ENCODE measurements around the gene CDH13.

The CDH13 gene

GRCh38 chr16:83517398-83517797 lies 890.6 kb downstream of the CDH13 start:
- Histone ChIP-seq H3K27me3 (ENCODE audit: insufficient read depth, low read length) (no peaks in the 10 kb centered on the region), H3K27ac (ENCODE audit: low read depth, low read length) (no peak overlapping the region), H3K4me2 (ENCODE audit: low read length) (no peak overlapping the region), H3K36me3 (ENCODE audit: control insufficient read depth in 1 of 2, insufficient read depth in 2 of 2, low read length in 2 of 2) (no peaks in the 10 kb centered on the region), H2BK5ac (ENCODE audit: low read depth, low read length, poor library complexity) (no peak overlapping the region), H3K4ac (ENCODE audit: low read depth, low read length) (no peak overlapping the region), H3K79me1 (ENCODE audit: low read length) (no peaks in the 10 kb centered on the region), H3K23ac (ENCODE audit: low read length) (no peak overlapping the region), H2AFZ (ENCODE audit: insufficient read depth, low read length, poor library complexity) (no peak overlapping the region), H3K18ac (ENCODE audit: low read length) (no peak overlapping the region), H3K79me2 (ENCODE audit: control insufficient read depth, insufficient read depth, low read length, poor library complexity) (no peaks in the 10 kb centered on the region), H4K91ac (ENCODE audit: low read depth, low read length) (no peak overlapping the region), H4K8ac (ENCODE audit: low read depth, low read length) (no peak overlapping the region), H3K9me3 (ENCODE audit: insufficient read depth, low read depth, low read length) (peaks cover 3% of the 10 kb centered on the region), H2BK120ac (ENCODE audit: insufficient read depth, low read length, poor library complexity) (no peak overlapping the region), H2BK12ac (ENCODE audit: low read length) (no peak overlapping the region), H4K12ac (ENCODE audit: low read depth, low read length) (no peak overlapping the region), H2AK5ac (ENCODE audit: low read length) (no peak overlapping the region), H3K4me3 (ENCODE audit: low read depth, low read length) (no peak overlapping the region), H3K4me1 (ENCODE audit: control insufficient read depth in 1 of 2, insufficient read depth in 2 of 2, low read length in 2 of 2) (no peaks in the 10 kb centered on the region), H3K9ac (ENCODE audit: low read length) (no peak overlapping the region), H3K14ac (ENCODE audit: low read length) (no peak overlapping the region)
- DNase-seq = no peak
- WGBS (ENCODE audit: extremely low coverage, insufficient coverage, insufficient read length) = no CpG with 5 or more reads among the region's 2 CpGs

GRCh38 chr16:83520596-83520995 lies 893.8 kb downstream of the CDH13 start:
- Histone ChIP-seq H2BK5ac (ENCODE audit: low read depth, low read length, poor library complexity) (no peak overlapping the region), H3K18ac (ENCODE audit: low read length) (no peak overlapping the region), H4K8ac (ENCODE audit: low read depth, low read length) (no peak overlapping the region), H3K14ac (ENCODE audit: low read length) (no peak overlapping the region), H2BK120ac (ENCODE audit: insufficient read depth, low read length, poor library complexity) (no peak overlapping the region), H2AK5ac (ENCODE audit: low read length) (no peak overlapping the region), H4K12ac (ENCODE audit: low read depth, low read length) (no peak overlapping the region), H3K36me3 (ENCODE audit: control insufficient read depth in 1 of 2, insufficient read depth in 2 of 2, low read length in 2 of 2) (no peaks in the 10 kb centered on the region), H3K23ac (ENCODE audit: low read length) (no peak overlapping the region), H3K4me2 (ENCODE audit: low read length) (no peak overlapping the region), H3K27ac (ENCODE audit: low read depth, low read length) (no peak overlapping the region), H2AFZ (ENCODE audit: insufficient read depth, low read length, poor library complexity) (no peak overlapping the region), H3K79me2 (ENCODE audit: control insufficient read depth, insufficient read depth, low read length, poor library complexity) (no peaks in the 10 kb centered on the region), H3K27me3 (ENCODE audit: insufficient read depth, low read length) (no peaks in the 10 kb centered on the region), H3K4ac (ENCODE audit: low read depth, low read length) (no peak overlapping the region), H2BK12ac (ENCODE audit: low read length) (no peak overlapping the region), H3K4me3 (ENCODE audit: low read depth, low read length) (no peak overlapping the region), H3K79me1 (ENCODE audit: low read length) (no peaks in the 10 kb centered on the region), H3K9ac (ENCODE audit: low read length) (no peak overlapping the region), H3K4me1 (ENCODE audit: control insufficient read depth in 1 of 2, insufficient read depth in 2 of 2, low read length in 2 of 2) (no peaks in the 10 kb centered on the region), H4K91ac (ENCODE audit: low read depth, low read length) (no peak overlapping the region), H3K9me3 (ENCODE audit: insufficient read depth, low read depth, low read length) (peaks cover 3% of the 10 kb centered on the region)
- no CpG with 5 or more reads among the region's 5 CpGs for WGBS (ENCODE audit: extremely low coverage, insufficient coverage, insufficient read length)
- DNase-seq = no peak

GRCh38 chr16:83530293-83530692 lies 903.5 kb downstream of the CDH13 start:
- no peak overlapping the region for H2BK12ac ChIP-seq (ENCODE audit: low read length)
- H2AFZ ChIP-seq (ENCODE audit: insufficient read depth, low read length, poor library complexity) = no peak overlapping the region
- no peak overlapping the region for H2BK120ac ChIP-seq (ENCODE audit: insufficient read depth, low read length, poor library complexity)
- no peak overlapping the region for H3K9ac ChIP-seq (ENCODE audit: low read length)
- H3K4me2 ChIP-seq (ENCODE audit: low read length) = no peak overlapping the region
- no peak overlapping the region for H3K14ac ChIP-seq (ENCODE audit: low read length)
- no peak overlapping the region for H3K23ac ChIP-seq (ENCODE audit: low read length)
- H3K79me2 ChIP-seq (ENCODE audit: control insufficient read depth, insufficient read depth, low read length, poor library complexity) = no peaks in the 10 kb centered on the region
- no peaks in the 10 kb centered on the region for H3K79me1 ChIP-seq (ENCODE audit: low read length)
- H3K4me3 ChIP-seq (ENCODE audit: low read depth, low read length) = no peak overlapping the region
- H2BK5ac ChIP-seq (ENCODE audit: low read depth, low read length, poor library complexity) = no peak overlapping the region
- H3K27ac ChIP-seq (ENCODE audit: low read depth, low read length) = no peak overlapping the region
- no peak overlapping the region for H3K18ac ChIP-seq (ENCODE audit: low read length)
- DNase-seq = no peak
- no peak overlapping the region for H4K8ac ChIP-seq (ENCODE audit: low read depth, low read length)
- H3K4ac ChIP-seq (ENCODE audit: low read depth, low read length) = no peak overlapping the region
- WGBS (ENCODE audit: extremely low coverage, insufficient coverage, insufficient read length) = no CpG with 5 or more reads among the region's 3 CpGs
- H3K9me3 ChIP-seq (ENCODE audit: insufficient read depth, low read depth, low read length) = no peaks in the 10 kb centered on the region
- H3K4me1 ChIP-seq (ENCODE audit: control insufficient read depth in 1 of 2, insufficient read depth in 2 of 2, low read length in 2 of 2) = no peaks in the 10 kb centered on the region
- no peaks in the 10 kb centered on the region for H3K36me3 ChIP-seq (ENCODE audit: control insufficient read depth in 1 of 2, insufficient read depth in 2 of 2, low read length in 2 of 2)
- H2AK5ac ChIP-seq (ENCODE audit: low read length) = no peak overlapping the region
- H4K91ac ChIP-seq (ENCODE audit: low read depth, low read length) = no peak overlapping the region
- H4K12ac ChIP-seq (ENCODE audit: low read depth, low read length) = no peak overlapping the region
- H3K27me3 ChIP-seq (ENCODE audit: insufficient read depth, low read length) = no peaks in the 10 kb centered on the region

- H3K9me3 ChIP-seq (ENCODE audit: insufficient read depth, low read depth, low read length) = no peaks in the 10 kb centered on the region
- H3K4me3 ChIP-seq (ENCODE audit: low read depth, low read length) = no peak overlapping the region
- H2AFZ ChIP-seq (ENCODE audit: insufficient read depth, low read length, poor library complexity) = no peak overlapping the region
- no peak overlapping the region for H3K4ac ChIP-seq (ENCODE audit: low read depth, low read length)
- H3K4me1 ChIP-seq (ENCODE audit: control insufficient read depth in 1 of 2, insufficient read depth in 2 of 2, low read length in 2 of 2) = no peaks in the 10 kb centered on the region
- H2BK120ac ChIP-seq (ENCODE audit: insufficient read depth, low read length, poor library complexity) = no peak overlapping the region
- no CpG with 5 or more reads among the region's 12 CpGs for WGBS (ENCODE audit: extremely low coverage, insufficient coverage, insufficient read length)
- no peak overlapping the region for H3K18ac ChIP-seq (ENCODE audit: low read length)
- H2BK12ac ChIP-seq (ENCODE audit: low read length) = no peak overlapping the region
- no peak overlapping the region for H4K12ac ChIP-seq (ENCODE audit: low read depth, low read length)
- H3K23ac ChIP-seq (ENCODE audit: low read length) = no peak overlapping the region
- no peak for DNase-seq
- H2BK5ac ChIP-seq (ENCODE audit: low read depth, low read length, poor library complexity) = no peak overlapping the region
- no peak overlapping the region for H4K91ac ChIP-seq (ENCODE audit: low read depth, low read length)
- no peaks in the 10 kb centered on the region for H3K79me1 ChIP-seq (ENCODE audit: low read length)
- no peak overlapping the region for H2AK5ac ChIP-seq (ENCODE audit: low read length)
- H3K36me3 ChIP-seq (ENCODE audit: control insufficient read depth in 1 of 2, insufficient read depth in 2 of 2, low read length in 2 of 2) = no peaks in the 10 kb centered on the region
- no peaks in the 10 kb centered on the region for H3K27me3 ChIP-seq (ENCODE audit: insufficient read depth, low read length)
- H3K9ac ChIP-seq (ENCODE audit: low read length) = no peak overlapping the region
- H3K4me2 ChIP-seq (ENCODE audit: low read length) = no peak overlapping the region
- H3K14ac ChIP-seq (ENCODE audit: low read length) = no peak overlapping the region
- no peak overlapping the region for H4K8ac ChIP-seq (ENCODE audit: low read depth, low read length)
- no peaks in the 10 kb centered on the region for H3K79me2 ChIP-seq (ENCODE audit: control insufficient read depth, insufficient read depth, low read length, poor library complexity)
- H3K27ac ChIP-seq (ENCODE audit: low read depth, low read length) = no peak overlapping the region
Measured at GRCh38 chr16:83532634-83533033, 905.9 kb downstream of the CDH13 start.

Measured in trophoblast cell (in vitro differentiated cells and primary cell).